Breast epithelium (tissue), 3 donors: ENCODE results near the gene PARP15.

Experiments
- CTCF ChIP-seq, 3 donors: fragments of 450-650 bp; IDR thresholded peaks; one replicate each; pipeline ENCODE4 v1.5.1; 2016 to 2017; ENCODE audit warnings: antibody characterized with exemption in 3 of 3, mild to moderate bottlenecking in 3 of 3, moderate library complexity in 3 of 3
- POLR2A ChIP-seq: fragments of 450-650 bp; IDR thresholded peaks from one replicate; pipeline ENCODE4 v1.6.1; 2016; ENCODE audit warnings: antibody characterized with exemption, mild to moderate bottlenecking, moderate library complexity

- TF ChIP-seq POLR2A (no peak), CTCF (IDR thresholded peaks at IDR 0.05) (no peak)
Measured at GRCh38 chr3:122606330-122606729, 28.9 kb downstream of the PARP15 start.
